Spleen (tissue), 11 donors: ENCODE results near the gene HEXD. TPM values are rescaled to one million over a fixed set of nuclear protein-coding genes. Genes with fewer than 3 reads are reported as not detected.
A peak's percentile ranks its signal among the peaks of the same experiment; 100 is the strongest.
"Not testable (repeated sequence)": the region's sequence is repeated elsewhere in the genome, so short reads cannot be mapped to it uniquely, and the experiment has no call there.

Experiments used
- DNase-seq: peaks from one replicate; pipeline ENCODE4 v3.0.0-alpha.2; 2020
- H3K27ac ChIP-seq, 8 donors: fragments of 200-600 bp; sonication (generic) in 7 of 8; 1 replicate in 4 of 8; 2 replicates in 4 of 8; pipeline versions ENCODE4 v1.5.0 to v1.8.0; 2016 to 2021; ENCODE audit warnings: inconsistent platforms in 4 of 8, mild to moderate bottlenecking in 4 of 8, moderate library complexity in 1 of 8
- H3K27me3 ChIP-seq, 7 donors: fragments of 200-600 bp; sonication (generic) in 6 of 7; replicated peaks in 1 of 7; 1 replicate in 4 of 7; 2 replicates in 3 of 7; pipeline versions ENCODE4 v1.5.0 to v1.8.0; 2016 to 2021; ENCODE audit warnings: inconsistent platforms in 3 of 7, mild to moderate bottlenecking in 1 of 7
- H3K36me3 ChIP-seq, 6 donors: fragments of 200-600 bp; sonication (generic) in 5 of 6; 1 replicate in 4 of 6; 2 replicates in 2 of 6; pipeline versions ENCODE4 v1.5.0 to v1.8.0; 2016 to 2021; ENCODE audit warnings: inconsistent platforms in 2 of 6
- H3K4me1 ChIP-seq, 6 donors: fragments of 200-600 bp; sonication (generic) in 5 of 6; 1 replicate in 3 of 6; 2 replicates in 3 of 6; pipeline versions ENCODE4 v1.5.0 to v1.8.0; 2016 to 2021; ENCODE audit warnings: inconsistent platforms in 3 of 6
- H3K4me3 ChIP-seq, 8 donors: fragments of 200-600 bp; sonication (generic) in 7 of 8; 1 replicate in 4 of 8; 2 replicates in 4 of 8; pipeline versions ENCODE4 v1.5.0 to v1.8.0; 2016 to 2021; ENCODE audit warnings: inconsistent platforms in 4 of 8, mild to moderate bottlenecking in 4 of 8, moderate library complexity in 2 of 8
- H3K9me3 ChIP-seq, 8 donors: fragments of 200-600 bp; sonication (generic) in 7 of 8; 1 replicate in 4 of 8; 2 replicates in 4 of 8; pipeline versions ENCODE4 v1.5.0 to v1.8.0; 2016 to 2021; ENCODE audit warnings: inconsistent platforms in 4 of 8
- POLR2A ChIP-seq, 3 donors: fragments of 450-650 bp; IDR thresholded peaks; one replicate each; pipeline ENCODE4 v1.5.1; 2017; ENCODE audit warnings: antibody characterized with exemption in 3 of 3, mild to moderate bottlenecking in 1 of 3
- POLR2AphosphoS5 ChIP-seq, 3 donors: sonication (generic); formaldehyde crosslinking; IDR thresholded peaks; one replicate each; pipeline ENCODE4 v1.5.1; 2017; ENCODE audit warnings: antibody characterized with exemption in 3 of 3
- WGBS, 5 donors: extraction: QIAGEN DNeasy Blood & Tissue Kit in 3 of 5; methylation state at CpG; one replicate each; pipeline versions ENCODE4 v1.1.5 to v1.1.7; 2013 to 2018; 5-methylcytosine and 5-hydroxymethylcytosine counted together
- intact Hi-C: fragments of 100-400 bp; cut with DNase I; formaldehyde crosslinking; loops from one replicate; pipeline ENCODE4 v1.15.0; 2023; ENCODE audit warnings: low total_unique reads
- polyA plus RNA-seq, 3 donors: library from polyadenylated mRNA; stranded (reverse); fragments of 200-250 nt; gene quantifications; one replicate each; pipeline ENCODE4 v1.2.1, GENCODE V29; 2013
- total RNA-seq, 7 donors: library from RNA; depleted of rRNA in 3 of 7; stranded (reverse); fragments of >200 nt in 3 of 7; fragmentation: NEBNext Ultra II Directional in 4 of 7; extraction: Animal tissue kit (Norgen Biotek cat#: 25700) in 4 of 7; gene quantifications; one replicate each; pipeline versions ENCODE4 v1.1.0 to v1.2.1, GENCODE V29; 2016 to 2021
- TF ChIP-seq, protein P1 (sequence below), 11 experiments: fragments of 200-600 bp in 7 of 11; fragments of 450-650 bp in 4 of 11; sonication (generic) in 4 of 11; IDR thresholded peaks in 8 of 11; conservative IDR thresholded peaks in 3 of 11; 1 replicate in 7 of 11; 2 replicates in 4 of 11; pipeline versions ENCODE4 v1.4.0 to v1.8.0; 2016 to 2021; ENCODE audit warnings: antibody characterized with exemption in 11 of 11, inconsistent platforms in 4 of 11, mild to moderate bottlenecking in 1 of 11
- donor health status: healthy with polysubstance abuse.
- donor health status: DM: no; HTN: no; CAD: no; lungs with moderate emphysema.
- donor health status: DM: no; HTN: no; CAD: no.
- donor health status: Bipolar disorder and iron deficiency.
- donor health status: healthy.
- donor health status: DM: no; HTN: no; CAD: no.
- donor health status: DM: yes; HTN: yes; CAD: no.

HEXD gene
- total and polyA plus RNA-seq, 10 donors: 62.3 to 272 (median 74.7) TPM

DNA sequence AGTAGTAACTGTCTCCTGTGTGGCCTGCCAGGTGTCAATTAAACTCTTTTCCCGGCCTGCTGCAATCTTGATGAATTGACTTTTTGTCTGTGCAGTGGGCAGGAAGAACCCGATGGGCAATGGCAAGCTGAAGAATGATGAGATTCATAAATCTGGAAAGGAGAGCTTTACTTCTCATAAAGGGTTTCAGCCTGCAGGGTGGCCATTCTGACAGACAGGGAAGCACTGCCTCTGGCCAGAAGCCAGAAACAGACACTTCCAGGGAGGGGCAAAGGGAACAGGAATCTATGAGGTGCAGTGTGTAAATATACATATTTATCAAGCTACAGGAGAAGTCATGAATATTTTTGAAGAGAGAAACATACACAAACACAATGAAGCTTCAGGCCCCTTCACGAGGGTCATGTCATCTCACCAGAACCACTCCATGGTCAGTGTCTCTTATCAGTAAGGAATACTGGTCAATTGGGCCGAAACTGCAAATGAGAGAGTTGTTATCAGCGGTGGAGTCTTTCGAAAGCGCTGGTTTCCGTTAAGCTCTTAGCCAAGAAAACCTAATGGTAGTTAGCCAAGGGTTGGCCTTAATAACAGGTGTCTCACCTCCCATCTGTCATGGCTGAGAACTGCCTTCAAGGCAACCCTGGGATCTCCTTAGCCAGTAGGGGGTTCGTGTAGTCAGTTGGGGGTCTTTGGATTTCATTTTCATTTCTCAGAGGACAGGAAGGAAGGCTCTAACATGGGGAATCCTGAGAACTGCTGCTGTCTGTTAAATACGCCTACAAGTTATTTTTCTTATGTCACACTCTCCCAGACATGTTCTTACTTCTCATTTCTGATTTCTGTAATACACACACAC, 39.2 kb downstream of the HEXD start:
- no peak for DNase-seq
- peak overlapping the region; percentile 99 to 100 (median 100) for H3K27ac ChIP-seq
- intact Hi-C loops: no loop called here
- H3K27me3 ChIP-seq: no peaks in the 10 kb centered on the region
- TF ChIP-seq POLR2A (IDR thresholded peaks at IDR 0.05): no peak
- peak in 1 of 3 donors; percentile 33 for TF ChIP-seq POLR2AphosphoS5 (IDR thresholded peaks at IDR 0.05)
- peaks cover 0 to 27% (median 24%) of the 10 kb centered on the region in 6 donors for H3K36me3 ChIP-seq
- 35 to 57% (median 43%) methylated on average over 10 of the region's 10 CpGs for WGBS, 5 donors
- H3K9me3 ChIP-seq: no peaks in the 10 kb centered on the region
- H3K4me1 ChIP-seq: peaks cover 21 to 71% (median 55%) of the 10 kb centered on the region in 6 donors
- peak overlapping the region in 7 of 8 donors; percentile 75 to 100 (median 97) for H3K4me3 ChIP-seq

DNA sequence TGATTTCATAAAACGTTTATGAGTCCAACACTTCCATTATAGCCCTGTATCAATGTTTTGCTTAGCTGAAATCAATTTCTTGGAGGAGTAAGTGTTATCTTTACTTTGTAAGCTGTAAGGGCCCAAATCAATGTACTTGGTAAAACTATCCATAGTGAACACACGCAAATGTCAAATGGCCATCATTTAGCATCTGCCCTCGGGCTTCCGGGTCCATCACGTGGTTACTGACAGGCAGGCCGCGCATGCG, 39.7 kb downstream of the HEXD start:
- WGBS, 5 donors: 0 to 2% (median 0%) methylated on average over 8 of the region's 8 CpGs
- Histone ChIP-seq H3K4me1 (peaks cover 21 to 71% (median 56%) of the 10 kb centered on the region in 6 donors), H3K9me3 (no peaks in the 10 kb centered on the region), H3K27ac (peak overlapping the region; percentile 99 to 100 (median 100)), H3K4me3 (peak overlapping the region; percentile 75 to 100 (median 96)), H3K36me3 (peaks cover 0 to 32% (median 29%) of the 10 kb centered on the region in 6 donors), H3K27me3 (no peaks in the 10 kb centered on the region)
- intact Hi-C loops: no loop called here
- no peak for DNase-seq
- TF ChIP-seq POLR2A (IDR thresholded peaks at IDR 0.05): no peak
- TF ChIP-seq, protein P1, sequence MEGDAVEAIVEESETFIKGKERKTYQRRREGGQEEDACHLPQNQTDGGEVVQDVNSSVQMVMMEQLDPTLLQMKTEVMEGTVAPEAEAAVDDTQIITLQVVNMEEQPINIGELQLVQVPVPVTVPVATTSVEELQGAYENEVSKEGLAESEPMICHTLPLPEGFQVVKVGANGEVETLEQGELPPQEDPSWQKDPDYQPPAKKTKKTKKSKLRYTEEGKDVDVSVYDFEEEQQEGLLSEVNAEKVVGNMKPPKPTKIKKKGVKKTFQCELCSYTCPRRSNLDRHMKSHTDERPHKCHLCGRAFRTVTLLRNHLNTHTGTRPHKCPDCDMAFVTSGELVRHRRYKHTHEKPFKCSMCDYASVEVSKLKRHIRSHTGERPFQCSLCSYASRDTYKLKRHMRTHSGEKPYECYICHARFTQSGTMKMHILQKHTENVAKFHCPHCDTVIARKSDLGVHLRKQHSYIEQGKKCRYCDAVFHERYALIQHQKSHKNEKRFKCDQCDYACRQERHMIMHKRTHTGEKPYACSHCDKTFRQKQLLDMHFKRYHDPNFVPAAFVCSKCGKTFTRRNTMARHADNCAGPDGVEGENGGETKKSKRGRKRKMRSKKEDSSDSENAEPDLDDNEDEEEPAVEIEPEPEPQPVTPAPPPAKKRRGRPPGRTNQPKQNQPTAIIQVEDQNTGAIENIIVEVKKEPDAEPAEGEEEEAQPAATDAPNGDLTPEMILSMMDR (IDR thresholded peaks at IDR 0.05 in 8 of 11, conservative IDR thresholded peaks at IDR 0.05 in 3 of 11): no peak
- no peak for TF ChIP-seq POLR2AphosphoS5 (IDR thresholded peaks at IDR 0.05)

DNA sequence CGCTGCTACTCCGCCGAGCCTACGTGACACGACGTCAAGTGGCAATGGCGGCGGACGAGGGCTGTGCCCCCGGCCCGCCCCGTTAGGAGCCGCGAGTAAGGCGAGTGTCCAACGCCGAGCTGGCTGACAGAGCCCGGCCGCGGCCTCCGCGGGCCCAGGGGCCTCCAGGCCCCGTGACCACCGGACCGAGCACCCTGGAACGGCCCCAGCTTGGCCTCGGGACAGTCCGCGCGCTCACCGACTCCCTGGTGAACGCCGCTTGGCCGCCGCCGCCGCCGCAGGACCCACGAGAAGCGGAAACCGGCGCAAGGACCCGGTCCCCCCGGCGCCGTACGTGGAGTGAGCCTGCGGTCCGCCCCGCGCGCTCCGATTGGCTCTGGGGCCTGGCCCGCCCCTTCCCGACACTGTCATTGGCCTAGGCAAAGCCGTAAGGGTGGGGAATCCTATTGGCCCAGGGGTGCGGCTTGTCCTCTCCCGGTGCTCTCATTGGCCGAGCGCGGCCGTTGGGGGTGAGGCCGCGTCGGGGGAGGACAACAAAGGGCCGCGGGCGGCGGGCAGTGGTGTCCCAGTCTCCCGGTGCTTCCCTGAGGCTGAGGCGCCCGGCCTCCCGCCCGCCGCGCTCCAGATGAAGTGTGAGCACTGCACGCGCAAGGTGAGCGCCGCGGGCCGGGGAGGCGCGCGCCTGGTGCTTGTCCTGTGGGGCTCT, 40.2 kb downstream of the HEXD start, which contains the start of gene NARF:
Gene NARF (plus strand): TSS at position 563 of the 706 bp plus-strand sequence. CDS start 63 bp downstream, at position 626.
- Histone ChIP-seq H3K4me3 (peak within 1 kb of the TSS; percentile 75 to 100 (median 96)), H3K4me1 (peaks cover 21 to 75% (median 59%) of the 10 kb centered on the region in 6 donors), H3K27me3 (no peaks in the 10 kb centered on the region), H3K36me3 (peaks cover 0 to 37% (median 34%) of the 10 kb centered on the region in 6 donors), H3K27ac (peak within 1 kb of the TSS; percentile 99 to 100 (median 100)), H3K9me3 (no peaks in the 10 kb centered on the region)
- peak; percentile 64 to 93 (median 85) for TF ChIP-seq POLR2A (IDR thresholded peaks at IDR 0.05)
- TF ChIP-seq, protein P1 (IDR thresholded peaks at IDR 0.05 in 8 of 11, conservative IDR thresholded peaks at IDR 0.05 in 3 of 11): peak in 3 of 11 experiments; percentile 12 to 39 (median 14)
- TF ChIP-seq POLR2AphosphoS5 (IDR thresholded peaks at IDR 0.05): peak; percentile 99 to 100 (median 99)
- intact Hi-C loops: no loop called here
- 0 to 1% (median 0%) methylated on average over 17 to 85 of the region's 85 CpGs for WGBS, 5 donors
- DNase-seq: peak; percentile 98

DNA sequence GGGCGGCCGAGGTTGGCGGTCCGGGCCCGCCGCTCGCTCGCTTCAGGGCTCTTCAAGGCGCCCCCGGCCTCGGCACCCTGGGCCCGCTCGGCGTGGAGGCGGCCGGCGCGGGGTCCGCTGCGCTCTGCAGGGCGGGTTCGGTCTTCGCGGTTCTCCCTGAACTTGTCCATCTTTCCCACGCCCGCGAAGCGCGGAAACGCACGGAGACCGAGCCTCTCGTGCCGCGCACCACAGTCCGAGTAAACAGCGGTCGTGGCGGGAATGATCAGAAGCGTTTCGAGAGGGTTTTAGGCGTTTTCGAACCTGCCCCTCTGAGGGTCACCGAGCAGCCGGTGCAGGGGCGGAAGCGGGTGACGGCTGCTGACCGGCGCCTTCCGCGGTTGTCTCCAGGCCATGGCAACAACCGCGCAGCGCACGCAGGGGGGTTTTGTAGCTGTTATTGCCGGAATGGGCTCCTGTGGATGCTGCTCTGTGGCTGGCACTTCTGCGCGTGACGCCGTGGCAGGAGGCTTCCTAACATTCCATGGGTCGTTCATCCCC, 40.8 kb downstream of the HEXD start:
- TF ChIP-seq POLR2A (IDR thresholded peaks at IDR 0.05): no peak
- TF ChIP-seq POLR2AphosphoS5 (IDR thresholded peaks at IDR 0.05): peak in 1 of 3 donors; percentile 41
- no peak for DNase-seq
- Histone ChIP-seq H3K27ac (peak overlapping the region; percentile 99 to 100 (median 100)), H3K9me3 (no peaks in the 10 kb centered on the region), H3K36me3 (peaks cover 0 to 43% (median 40%) of the 10 kb centered on the region in 6 donors), H3K4me3 (peak overlapping the region; percentile 75 to 100 (median 96)), H3K27me3 (no peaks in the 10 kb centered on the region), H3K4me1 (peaks cover 21 to 81% (median 65%) of the 10 kb centered on the region in 6 donors)
- WGBS, 5 donors: 0 to 1% (median 0%) methylated on average over 8 to 62 of the region's 62 CpGs
- intact Hi-C loops: no loop called here

DNA sequence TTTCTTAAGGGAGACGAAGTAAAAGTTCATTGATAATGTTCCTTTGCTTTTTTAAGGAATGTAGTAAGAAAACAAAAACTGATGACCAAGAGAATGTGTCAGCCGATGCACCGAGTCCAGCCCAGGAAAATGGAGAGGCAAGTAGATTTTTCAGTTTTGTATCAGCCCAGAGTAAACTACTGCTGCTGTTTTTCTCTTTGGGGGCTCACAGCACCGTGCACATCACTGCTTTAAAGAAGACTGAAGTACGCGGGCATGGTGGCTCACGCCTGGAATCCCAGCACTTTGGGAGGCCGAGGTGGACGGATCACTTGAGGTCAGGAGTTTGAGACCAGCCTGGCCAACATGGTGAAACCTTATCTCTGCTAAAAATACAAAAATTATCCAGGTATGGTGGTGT, 41.8 kb downstream of the HEXD start:
- Histone ChIP-seq H3K4me1 (peaks cover 21 to 91% (median 69%) of the 10 kb centered on the region in 6 donors), H3K36me3 (peaks cover 0 to 53% (median 50%) of the 10 kb centered on the region in 6 donors), H3K4me3 (peak overlapping the region in 6 of 8 donors; percentile 88 to 100 (median 98)), H3K27ac (peak overlapping the region in 2 of 8 donors; percentile 99 to 100)
- DNase-seq, H3K27me3 ChIP-seq, H3K9me3 ChIP-seq, intact Hi-C loops: not testable (repeated sequence)
- 92 to 97% (median 95%) methylated on average over 9 of the region's 9 CpGs for WGBS, 5 donors
